ENCODE results near the gene SPRY2.

DNA sequence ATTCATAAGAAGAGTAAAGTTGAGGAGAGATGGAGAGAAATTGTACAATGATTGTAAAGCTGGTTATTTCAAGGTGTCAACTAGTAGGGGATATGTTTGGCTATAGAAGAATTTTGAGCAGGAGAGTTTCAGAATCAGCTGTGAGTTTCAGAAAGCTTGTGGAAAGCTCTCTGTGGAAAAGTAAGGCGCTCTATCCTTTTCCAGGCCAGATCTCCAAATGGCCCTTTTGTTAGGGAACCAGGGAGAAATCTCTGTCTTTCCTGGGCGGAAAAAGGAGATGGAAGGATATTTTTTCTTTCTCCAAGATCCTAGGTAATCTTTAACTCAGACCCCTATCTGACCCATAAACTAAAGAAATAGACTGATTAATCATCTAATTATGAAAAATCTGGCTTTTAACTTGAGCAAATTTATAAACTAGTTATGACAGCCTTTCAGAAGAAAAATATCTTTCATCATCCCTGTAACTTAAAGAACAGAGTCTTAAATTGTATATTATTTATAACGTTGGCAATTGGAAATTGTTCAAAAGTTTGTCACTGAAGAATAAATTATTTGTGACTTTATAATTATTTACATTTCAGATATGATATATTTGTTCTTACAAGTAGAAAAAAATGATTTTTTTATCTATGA, 34.5 kb downstream of the SPRY2 start:
- TF ChIP-seq POLR2A (IDR thresholded peaks at IDR 0.05), result no peak
- TF ChIP-seq, protein P1, sequence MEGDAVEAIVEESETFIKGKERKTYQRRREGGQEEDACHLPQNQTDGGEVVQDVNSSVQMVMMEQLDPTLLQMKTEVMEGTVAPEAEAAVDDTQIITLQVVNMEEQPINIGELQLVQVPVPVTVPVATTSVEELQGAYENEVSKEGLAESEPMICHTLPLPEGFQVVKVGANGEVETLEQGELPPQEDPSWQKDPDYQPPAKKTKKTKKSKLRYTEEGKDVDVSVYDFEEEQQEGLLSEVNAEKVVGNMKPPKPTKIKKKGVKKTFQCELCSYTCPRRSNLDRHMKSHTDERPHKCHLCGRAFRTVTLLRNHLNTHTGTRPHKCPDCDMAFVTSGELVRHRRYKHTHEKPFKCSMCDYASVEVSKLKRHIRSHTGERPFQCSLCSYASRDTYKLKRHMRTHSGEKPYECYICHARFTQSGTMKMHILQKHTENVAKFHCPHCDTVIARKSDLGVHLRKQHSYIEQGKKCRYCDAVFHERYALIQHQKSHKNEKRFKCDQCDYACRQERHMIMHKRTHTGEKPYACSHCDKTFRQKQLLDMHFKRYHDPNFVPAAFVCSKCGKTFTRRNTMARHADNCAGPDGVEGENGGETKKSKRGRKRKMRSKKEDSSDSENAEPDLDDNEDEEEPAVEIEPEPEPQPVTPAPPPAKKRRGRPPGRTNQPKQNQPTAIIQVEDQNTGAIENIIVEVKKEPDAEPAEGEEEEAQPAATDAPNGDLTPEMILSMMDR (IDR thresholded peaks at IDR 0.05), result no peak

Data from body of pancreas (tissue), 4 donors.